Muscle layer of duodenum (tissue), 2 donors: ENCODE measurements around the gene SUFU.
A peak's percentile ranks its signal among the peaks of the same experiment; 100 is the strongest.

Source experiments
- H3K27ac ChIP-seq: one replicate; pipeline ENCODE4 v1.7.0; 2013; ENCODE audit warnings: mild to moderate bottlenecking, low read length
- H3K27me3 ChIP-seq: one replicate; pipeline ENCODE4 v1.7.0; 2013; ENCODE audit warnings: low read depth, mild to moderate bottlenecking, control low read depth, low read length
- H3K36me3 ChIP-seq, 2 donors: one replicate each; pipeline ENCODE4 v1.7.0; 2013; ENCODE audit warnings: low read length in 2 of 2, control low read depth in 1 of 2, mild to moderate bottlenecking in 1 of 2; ENCODE audit not compliant: insufficient read depth in 2 of 2, control insufficient read depth in 1 of 2
- H3K4me1 ChIP-seq, 2 donors: one replicate each; pipeline ENCODE4 v1.7.0; 2013; ENCODE audit warnings: low read length in 2 of 2, mild to moderate bottlenecking in 2 of 2, control low read depth in 1 of 2, moderate library complexity in 1 of 2; ENCODE audit not compliant: insufficient read depth in 2 of 2, control insufficient read depth in 1 of 2
- H3K4me3 ChIP-seq, 2 donors: one replicate each; pipeline ENCODE4 v1.7.0; 2013; ENCODE audit warnings: low read length in 2 of 2, low read depth in 1 of 2, mild to moderate bottlenecking in 1 of 2
- H3K9me3 ChIP-seq, 2 donors: one replicate each; pipeline ENCODE4 v1.7.0; 2013; ENCODE audit warnings: low read length in 2 of 2, control low read depth in 1 of 2, mild to moderate bottlenecking in 1 of 2; ENCODE audit not compliant: control insufficient read depth in 1 of 2
- donor health status: healthy.

Gene SUFU

GRCh38 chr10:102586858-102587257 lies 83.1 kb downstream of the SUFU start:
- Histone ChIP-seq H3K4me3 (no peak overlapping the region), H3K27me3 (no peaks in the 10 kb centered on the region), H3K27ac (no peak overlapping the region), H3K9me3 (no peaks in the 10 kb centered on the region), H3K36me3 (no peaks in the 10 kb centered on the region), H3K4me1 (peaks cover 0 to 4% of the 10 kb centered on the region in 2 donors)

- no peak overlapping the region for H3K27ac ChIP-seq
- H3K4me3 ChIP-seq: no peak overlapping the region
- H3K27me3 ChIP-seq: no peaks in the 10 kb centered on the region
- peaks cover 0 to 5% of the 10 kb centered on the region in 2 donors for H3K36me3 ChIP-seq
- no peaks in the 10 kb centered on the region for H3K9me3 ChIP-seq
- no peaks in the 10 kb centered on the region for H3K4me1 ChIP-seq
Observed at GRCh38 chr10:102588875-102589274, 85.1 kb downstream of the SUFU start.

DNA sequence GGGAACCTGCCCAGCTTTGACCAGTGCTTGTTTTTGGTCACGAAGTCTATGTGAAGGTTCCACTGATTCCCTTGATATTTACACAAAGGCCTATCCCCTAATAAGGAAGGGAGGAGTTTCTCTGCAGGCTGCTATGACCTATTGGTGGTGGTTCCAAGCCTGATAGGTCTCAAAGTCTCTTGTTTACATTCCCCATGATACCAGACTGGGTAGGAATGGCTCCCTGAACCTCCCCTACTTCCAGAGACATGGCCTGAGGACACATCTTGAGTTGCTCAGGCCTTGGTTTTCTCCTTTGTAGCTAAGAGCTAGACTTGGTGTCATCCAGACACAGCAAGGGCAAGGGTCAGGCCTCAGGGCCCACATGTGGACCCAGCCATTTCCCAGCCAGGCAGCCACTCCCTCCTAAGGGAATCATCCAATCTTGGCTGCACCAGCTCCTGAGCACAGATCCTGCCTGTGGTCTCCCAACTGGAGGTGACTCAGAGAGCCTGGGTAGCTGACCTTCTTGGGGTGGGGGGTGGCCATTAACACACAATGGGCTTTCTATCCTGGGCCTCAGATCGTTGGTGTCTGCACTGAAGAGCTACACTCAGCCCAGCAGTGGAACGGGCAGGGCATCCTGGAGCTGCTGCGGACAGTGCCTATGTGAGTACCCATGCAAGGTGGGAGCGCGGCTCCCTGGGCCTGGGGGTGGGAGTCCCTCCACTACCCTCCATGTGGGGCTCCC lies 89.5 kb downstream of the SUFU start:
- H3K36me3 ChIP-seq: peaks cover 8 to 14% of the 10 kb centered on the region in 2 donors
- no peaks in the 10 kb centered on the region for H3K27me3 ChIP-seq
- H3K4me3 ChIP-seq: no peak overlapping the region
- no peak overlapping the region for H3K27ac ChIP-seq
- H3K4me1 ChIP-seq: peaks cover 9 to 22% of the 10 kb centered on the region in 2 donors
- H3K9me3 ChIP-seq: no peaks in the 10 kb centered on the region

GRCh38 chr10:102593804-102594079 lies 90.0 kb downstream of the SUFU start:
- Histone ChIP-seq H3K36me3 (peaks cover 11 to 15% of the 10 kb centered on the region in 2 donors), H3K27me3 (no peaks in the 10 kb centered on the region), H3K4me1 (peaks cover 9 to 22% of the 10 kb centered on the region in 2 donors), H3K9me3 (no peaks in the 10 kb centered on the region), H3K27ac (no peak overlapping the region), H3K4me3 (no peak overlapping the region)

GRCh38 chr10:102595293-102595692 lies 91.5 kb downstream of the SUFU start:
- Histone ChIP-seq H3K27me3 (no peaks in the 10 kb centered on the region), H3K4me3 (no peak overlapping the region), H3K27ac (no peak overlapping the region), H3K4me1 (peaks cover 9 to 24% of the 10 kb centered on the region in 2 donors), H3K9me3 (no peaks in the 10 kb centered on the region), H3K36me3 (peaks cover 14 to 27% of the 10 kb centered on the region in 2 donors)

DNA sequence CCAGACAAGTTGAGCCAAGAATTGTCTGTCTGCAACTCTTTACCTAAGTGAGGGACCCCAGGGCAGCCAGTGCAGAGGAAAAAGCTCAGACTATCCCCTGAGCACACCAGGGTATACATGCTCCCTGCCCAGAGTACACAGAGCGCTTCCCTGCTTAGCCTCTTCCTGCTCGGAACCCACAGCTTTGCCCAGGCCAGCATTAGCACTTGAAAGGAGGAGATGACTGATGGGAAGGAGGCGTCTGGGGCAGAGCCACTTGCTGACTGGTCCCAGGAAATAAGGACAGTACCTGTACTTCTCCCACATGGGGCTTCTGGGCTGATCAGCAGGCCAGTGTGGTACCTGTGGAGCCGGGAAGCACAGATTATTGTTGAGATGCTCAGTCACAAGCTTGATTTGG lies 92.1 kb downstream of the SUFU start:
- Histone ChIP-seq H3K4me3 (no peak overlapping the region), H3K36me3 (peaks cover 14 to 27% of the 10 kb centered on the region in 2 donors), H3K9me3 (no peaks in the 10 kb centered on the region), H3K4me1 (peaks cover 9 to 25% of the 10 kb centered on the region in 2 donors), H3K27ac (no peak overlapping the region), H3K27me3 (no peaks in the 10 kb centered on the region)

DNA sequence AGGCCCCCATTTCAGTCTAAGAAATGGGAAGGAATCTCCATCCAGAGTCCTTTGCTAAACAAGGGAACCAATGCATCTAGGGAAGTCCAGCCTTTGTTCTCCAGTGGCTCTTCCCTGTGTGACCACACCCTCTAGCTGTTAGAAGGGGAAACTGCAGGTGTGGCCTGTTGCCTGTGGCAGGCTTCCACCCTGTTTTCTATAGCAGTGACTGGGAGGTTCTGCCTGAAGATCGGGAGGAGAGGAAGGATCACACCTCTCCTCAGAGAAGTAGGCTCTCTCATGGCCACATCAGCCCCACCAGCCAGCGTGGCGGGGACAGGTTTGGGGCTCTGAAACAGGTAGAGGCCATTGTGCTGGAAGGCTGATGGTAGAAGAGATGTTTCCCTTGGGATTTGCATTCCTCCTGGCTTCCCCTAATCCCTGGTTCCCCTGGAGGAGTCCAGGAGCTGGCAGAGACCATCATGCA lies 92.8 kb downstream of the SUFU start:
- Histone ChIP-seq H3K36me3 (peaks cover 14 to 29% of the 10 kb centered on the region in 2 donors), H3K4me3 (no peak overlapping the region), H3K27me3 (no peaks in the 10 kb centered on the region), H3K4me1 (peaks cover 9 to 25% of the 10 kb centered on the region in 2 donors), H3K27ac (no peak overlapping the region), H3K9me3 (no peaks in the 10 kb centered on the region)

- no peak overlapping the region for H3K4me3 ChIP-seq
- peak overlapping the region; percentile 33 for H3K27ac ChIP-seq
- H3K27me3 ChIP-seq: no peaks in the 10 kb centered on the region
- peaks cover 14 to 37% of the 10 kb centered on the region in 2 donors for H3K36me3 ChIP-seq
- peaks cover 9 to 25% of the 10 kb centered on the region in 2 donors for H3K4me1 ChIP-seq
- no peaks in the 10 kb centered on the region for H3K9me3 ChIP-seq
Observed at GRCh38 chr10:102597131-102597991, 93.6 kb downstream of the SUFU start.

GRCh38 chr10:102598243-102598642 lies 94.5 kb downstream of the SUFU start:
- H3K4me1 ChIP-seq: peaks cover 9 to 25% of the 10 kb centered on the region in 2 donors
- H3K36me3 ChIP-seq: peaks cover 14 to 46% of the 10 kb centered on the region in 2 donors
- no peak overlapping the region for H3K4me3 ChIP-seq
- H3K27ac ChIP-seq: no peak overlapping the region
- H3K27me3 ChIP-seq: no peaks in the 10 kb centered on the region
- no peaks in the 10 kb centered on the region for H3K9me3 ChIP-seq

GRCh38 chr10:102599565-102600327 lies 96.0 kb downstream of the SUFU start:
- peaks cover 14 to 54% of the 10 kb centered on the region in 2 donors for H3K36me3 ChIP-seq
- peak overlapping the region; percentile 21 for H3K27ac ChIP-seq
- H3K9me3 ChIP-seq: no peaks in the 10 kb centered on the region
- peaks cover 9 to 25% of the 10 kb centered on the region in 2 donors for H3K4me1 ChIP-seq
- H3K4me3 ChIP-seq: no peak overlapping the region
- no peaks in the 10 kb centered on the region for H3K27me3 ChIP-seq

DNA sequence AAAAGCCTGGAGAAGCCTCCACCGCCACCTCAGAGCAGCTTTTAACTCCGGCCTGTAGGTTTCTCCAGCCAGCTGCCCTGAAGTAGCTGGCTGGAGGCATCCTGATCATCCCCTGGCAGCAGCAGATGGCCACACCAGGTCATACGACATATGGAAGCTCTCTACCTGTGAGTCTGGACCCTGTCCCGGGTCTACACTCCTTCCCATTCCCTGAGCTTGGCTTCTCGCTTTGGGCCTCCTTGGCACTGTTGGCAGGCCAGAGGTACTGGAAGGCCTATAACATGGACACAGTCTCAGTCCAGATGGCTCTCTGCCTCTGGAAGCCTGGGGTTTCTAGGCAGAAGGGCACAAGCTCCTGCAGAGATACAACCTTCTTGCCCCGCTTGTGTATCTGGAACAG lies 97.0 kb downstream of the SUFU start:
- no peaks in the 10 kb centered on the region for H3K27me3 ChIP-seq
- peak overlapping the region; percentile 7 for H3K27ac ChIP-seq
- H3K9me3 ChIP-seq: no peaks in the 10 kb centered on the region
- H3K4me3 ChIP-seq: no peak overlapping the region
- H3K36me3 ChIP-seq: peaks cover 14 to 49% of the 10 kb centered on the region in 2 donors
- peaks cover 9 to 14% of the 10 kb centered on the region in 2 donors for H3K4me1 ChIP-seq
